HG03139 (cell line): ENCODE measurements around the gene CHD1.

Experiments
- ATAC-seq: cut with Tn5 transposase; IDR thresholded peaks from one replicate; pipeline ENCODE4 v1.9.1; 2021; ENCODE audit not compliant: unreplicated experiment

CHD1 gene

GRCh38 chr5:98936948-98937715, 8.3 kb upstream of the CHD1 start:
- no peak for ATAC-seq

GRCh38 chr5:98935206-98935605, 6.4 kb upstream of the CHD1 start:
- no peak for ATAC-seq

- ATAC-seq: no peak
These were observed 5.7 kb upstream of the CHD1 start for GRCh38 chr5:98934546-98934945.

- ATAC-seq: peak; percentile 24
These were observed 4.8 kb upstream of the CHD1 start for GRCh38 chr5:98933445-98934072.

GRCh38 chr5:98930972-98931762, 2.4 kb upstream of the CHD1 start:
- ATAC-seq: no peak

GRCh38 chr5:98929710-98930298, 997 bp upstream of the CHD1 start:
- peak; percentile 46 for ATAC-seq

GRCh38 chr5:98927989-98928872, 576 bp downstream of the CHD1 start:
- ATAC-seq: peak; percentile 25

GRCh38 chr5:98927242-98927988, 1.4 kb downstream of the CHD1 start:
- peak; percentile 19 for ATAC-seq

- no peak for ATAC-seq
These were observed 4.8 kb downstream of the CHD1 start for GRCh38 chr5:98923966-98924365.

GRCh38 chr5:98921947-98922505, 6.8 kb downstream of the CHD1 start:
- no peak for ATAC-seq

GRCh38 chr5:98917433-98917832, 11.4 kb downstream of the CHD1 start:
- no peak for ATAC-seq

- ATAC-seq: no peak
These were observed 12.3 kb downstream of the CHD1 start for GRCh38 chr5:98916540-98916939.

- ATAC-seq: no peak
These were observed 14.9 kb downstream of the CHD1 start for GRCh38 chr5:98913911-98914310.

GRCh38 chr5:98911280-98912040, 17.3 kb downstream of the CHD1 start:
- no peak for ATAC-seq

- no peak for ATAC-seq
These were observed 19.4 kb downstream of the CHD1 start for GRCh38 chr5:98909363-98909762.

GRCh38 chr5:98907951-98908350, 20.9 kb downstream of the CHD1 start:
- no peak for ATAC-seq

GRCh38 chr5:98906756-98907355, 22.0 kb downstream of the CHD1 start:
- ATAC-seq: no peak
